Activated naive CD4-positive, alpha-beta T cell treated with anti-CD3 and anti-CD28 coated beads, Interleukin-2, amount 10 ng/mL, durations not matched to agents 7 days and 5 days (primary cell): ENCODE results near the gene NBPF4.
"Not testable (repeated sequence)": the region's sequence is repeated elsewhere in the genome, so short reads cannot be mapped to it uniquely, and the experiment has no call there.

Experiments used
- CTCF ChIA-PET: fragments of 350-600 bp; sonication (Branson Sonifier 250); formaldehyde crosslinking; loops from one replicate; lab custom pipeline; 2021; ENCODE audit warnings: antibody characterized with exemption; lab: Charles Lee
- DNase-seq: peaks from one replicate; pipeline ENCODE4 v3.0.0-alpha.2; 2020
- H3K27ac Mint-ChIP-seq: one replicate; pipeline ENCODE4 v1.8.0; 2021; ENCODE audit warnings: mild to moderate bottlenecking, moderate library complexity, mixed read lengths
- H3K27me3 Mint-ChIP-seq: one replicate; pipeline ENCODE4 v1.8.0; 2021; ENCODE audit warnings: mild to moderate bottlenecking, mixed read lengths
- H3K36me3 Mint-ChIP-seq: one replicate; pipeline ENCODE4 v1.8.0; 2021; ENCODE audit warnings: mixed read lengths
- H3K4me1 Mint-ChIP-seq: one replicate; pipeline ENCODE4 v1.8.0; 2021; ENCODE audit warnings: mixed read lengths
- H3K4me3 Mint-ChIP-seq: one replicate; pipeline ENCODE4 v1.8.0; 2021; ENCODE audit warnings: mild to moderate bottlenecking, moderate library complexity, mixed read lengths
- H3K9me3 Mint-ChIP-seq: one replicate; pipeline ENCODE4 v1.8.0; 2021; ENCODE audit warnings: mixed read lengths

Gene NBPF4

GRCh38 chr1:108223226-108223625, 20.6 kb downstream of the NBPF4 start:
- H3K9me3 Mint-ChIP-seq, result not testable (repeated sequence)

GRCh38 chr1:108217515-108218174, 26.2 kb downstream of the NBPF4 start:
- H3K36me3 Mint-ChIP-seq, H3K27ac Mint-ChIP-seq, H3K4me1 Mint-ChIP-seq, DNase-seq, H3K27me3 Mint-ChIP-seq, H3K9me3 Mint-ChIP-seq, CTCF ChIA-PET, H3K4me3 Mint-ChIP-seq: not testable (repeated sequence)

More at GRCh38 chr1:108223226-108223625, 20.6 kb downstream of the NBPF4 start:
- CTCF ChIA-PET, H3K4me3 Mint-ChIP-seq, H3K27me3 Mint-ChIP-seq, H3K36me3 Mint-ChIP-seq, H3K4me1 Mint-ChIP-seq, DNase-seq, H3K27ac Mint-ChIP-seq: not testable (repeated sequence)

- H3K27ac Mint-ChIP-seq, H3K4me3 Mint-ChIP-seq, H3K36me3 Mint-ChIP-seq, H3K9me3 Mint-ChIP-seq, DNase-seq, H3K4me1 Mint-ChIP-seq: not testable (repeated sequence)
- CTCF ChIA-PET, result interaction anchor here (1.2 kb wide), 1 partner anchor 352 kb away, joined by 3 read pairs; no protein-coding TSS in a partner anchor
- H3K27me3 Mint-ChIP-seq, result peaks cover 12% of the 10 kb centered on the region
Observed at GRCh38 chr1:108217007-108217406, 26.9 kb downstream of the NBPF4 start.

GRCh38 chr1:108216028-108216890, 27.6 kb downstream of the NBPF4 start:
- H3K4me3 Mint-ChIP-seq, H3K9me3 Mint-ChIP-seq, H3K36me3 Mint-ChIP-seq, H3K27ac Mint-ChIP-seq, H3K4me1 Mint-ChIP-seq, DNase-seq: not testable (repeated sequence)
- H3K27me3 Mint-ChIP-seq, result peaks cover 15% of the 10 kb centered on the region
- CTCF ChIA-PET, result interaction anchor here (1.2 kb wide), 1 partner anchor 353 kb away, joined by 3 read pairs; no protein-coding TSS in a partner anchor

- not testable (repeated sequence) for H3K4me3 Mint-ChIP-seq, H3K27ac Mint-ChIP-seq, H3K9me3 Mint-ChIP-seq, DNase-seq, H3K36me3 Mint-ChIP-seq, H3K4me1 Mint-ChIP-seq
- CTCF ChIA-PET, result interaction anchor here (0.7 to 0.9 kb wide), 3 partner anchors 14 to 347 kb away, joined by 3 to 4 read pairs (median 3); no protein-coding TSS in a partner anchor
- peaks cover 15% of the 10 kb centered on the region for H3K27me3 Mint-ChIP-seq
Observed at GRCh38 chr1:108214641-108215465, 29.0 kb downstream of the NBPF4 start.

- Mint-ChIP-seq H3K4me1 (peaks cover 5% of the 10 kb centered on the region), H3K27me3 (peaks cover 47% of the 10 kb centered on the region), H3K27ac (no peak overlapping the region), H3K4me3 (no peak overlapping the region), H3K9me3 (no peaks in the 10 kb centered on the region), H3K36me3 (no peaks in the 10 kb centered on the region)
- CTCF ChIA-PET, result interaction anchor here (0.7 kb wide), 1 partner anchor 10 kb away, joined by 3 read pairs; no protein-coding TSS in a partner anchor
- DNase-seq, result no peak
Observed at GRCh38 chr1:108211014-108211413, 32.9 kb downstream of the NBPF4 start.

GRCh38 chr1:108209456-108210108, 34.3 kb downstream of the NBPF4 start:
- H3K4me1 Mint-ChIP-seq, result peaks cover 5% of the 10 kb centered on the region
- no peak overlapping the region for H3K27ac Mint-ChIP-seq
- H3K27me3 Mint-ChIP-seq, result peaks cover 54% of the 10 kb centered on the region
- CTCF ChIA-PET, result interaction anchor here (1.0 kb wide), 2 partner anchors 9 to 427 kb away, joined by 3 to 4 read pairs; partner anchors contain the start of gene SLC25A24
- H3K4me3 Mint-ChIP-seq, result no peak overlapping the region
- no peak for DNase-seq
- H3K9me3 Mint-ChIP-seq, result no peaks in the 10 kb centered on the region
- no peaks in the 10 kb centered on the region for H3K36me3 Mint-ChIP-seq

- peaks cover 4% of the 10 kb centered on the region for H3K36me3 Mint-ChIP-seq
- H3K27me3 Mint-ChIP-seq, result peaks cover 54% of the 10 kb centered on the region
- CTCF ChIA-PET, result interaction anchor here (1.0 kb wide), 2 partner anchors 8 to 427 kb away, joined by 3 to 4 read pairs; partner anchors contain the start of gene SLC25A24
- H3K27ac Mint-ChIP-seq, result no peak overlapping the region
- no peak overlapping the region for H3K4me3 Mint-ChIP-seq
- peaks cover 5% of the 10 kb centered on the region for H3K4me1 Mint-ChIP-seq
- no peak for DNase-seq
- peaks cover 2% of the 10 kb centered on the region for H3K9me3 Mint-ChIP-seq
Observed at GRCh38 chr1:108208724-108209446, 35.0 kb downstream of the NBPF4 start.

GRCh38 chr1:108203582-108203981, 40.3 kb downstream of the NBPF4 start:
- H3K9me3 Mint-ChIP-seq, DNase-seq, H3K4me3 Mint-ChIP-seq, CTCF ChIA-PET, H3K27ac Mint-ChIP-seq: not testable (repeated sequence)
- Mint-ChIP-seq H3K27me3 (peaks cover 31% of the 10 kb centered on the region), H3K36me3 (peaks cover 10% of the 10 kb centered on the region), H3K4me1 (peaks cover 19% of the 10 kb centered on the region)

- Mint-ChIP-seq H3K36me3 (peaks cover 21% of the 10 kb centered on the region), H3K27me3 (peaks cover 14% of the 10 kb centered on the region), H3K4me1 (peaks cover 29% of the 10 kb centered on the region), H3K9me3 (peaks cover 3% of the 10 kb centered on the region), H3K27ac (no peak overlapping the region), H3K4me3 (no peak overlapping the region)
- CTCF ChIA-PET, result interaction anchor here (1.3 to 1.8 kb wide), 2 partner anchors 9 to 419 kb away, joined by 3 to 16 read pairs; no protein-coding TSS in a partner anchor
- DNase-seq, result no peak
Observed at GRCh38 chr1:108201687-108202086, 42.2 kb downstream of the NBPF4 start.

GRCh38 chr1:108200687-108201051, 43.2 kb downstream of the NBPF4 start:
- H3K27ac Mint-ChIP-seq, result peak overlapping the region; percentile 83
- peaks cover 6% of the 10 kb centered on the region for H3K27me3 Mint-ChIP-seq
- DNase-seq, result peak; percentile 53
- peak overlapping the region; percentile 83 for H3K4me3 Mint-ChIP-seq
- H3K36me3 Mint-ChIP-seq, result peaks cover 26% of the 10 kb centered on the region
- peaks cover 3% of the 10 kb centered on the region for H3K9me3 Mint-ChIP-seq
- peaks cover 29% of the 10 kb centered on the region for H3K4me1 Mint-ChIP-seq
- CTCF ChIA-PET, result interaction anchor here (0.5 to 1.8 kb wide), 7 partner anchors 8 to 446 kb away, joined by 3 to 16 read pairs (median 3); no protein-coding TSS in a partner anchor

- no peaks in the 10 kb centered on the region for H3K27me3 Mint-ChIP-seq
- peaks cover 3% of the 10 kb centered on the region for H3K9me3 Mint-ChIP-seq
- H3K4me1 Mint-ChIP-seq, result peaks cover 29% of the 10 kb centered on the region
- H3K27ac Mint-ChIP-seq, result peak within 1 kb of the TSS; percentile 87
- peak; percentile 87 for DNase-seq
- peak within 1 kb of the TSS; percentile 83 for H3K4me3 Mint-ChIP-seq
- CTCF ChIA-PET, result interaction anchor here (0.5 to 1.8 kb wide), 6 partner anchors 9 to 447 kb away, joined by 3 to 16 read pairs (median 4); no protein-coding TSS in a partner anchor
- H3K36me3 Mint-ChIP-seq, result peaks cover 33% of the 10 kb centered on the region
Observed at GRCh38 chr1:108199781-108200686, 43.8 kb downstream of the NBPF4 start, which contains the start of gene SLC25A24. Gene SLC25A24, minus strand, starts transcription at chr1:108200343. Its CDS starts 205 bp downstream, at chr1:108200138.
